ENCODE measurements around the gene CPTP. TPM values are rescaled to one million over a fixed set of nuclear protein-coding genes. Genes with fewer than 3 reads are reported as not detected.

Gene CPTP
- total RNA-seq, 4 donors from 2014 or later = 10.4 to 42.7 (median 30.1) TPM

DNA sequence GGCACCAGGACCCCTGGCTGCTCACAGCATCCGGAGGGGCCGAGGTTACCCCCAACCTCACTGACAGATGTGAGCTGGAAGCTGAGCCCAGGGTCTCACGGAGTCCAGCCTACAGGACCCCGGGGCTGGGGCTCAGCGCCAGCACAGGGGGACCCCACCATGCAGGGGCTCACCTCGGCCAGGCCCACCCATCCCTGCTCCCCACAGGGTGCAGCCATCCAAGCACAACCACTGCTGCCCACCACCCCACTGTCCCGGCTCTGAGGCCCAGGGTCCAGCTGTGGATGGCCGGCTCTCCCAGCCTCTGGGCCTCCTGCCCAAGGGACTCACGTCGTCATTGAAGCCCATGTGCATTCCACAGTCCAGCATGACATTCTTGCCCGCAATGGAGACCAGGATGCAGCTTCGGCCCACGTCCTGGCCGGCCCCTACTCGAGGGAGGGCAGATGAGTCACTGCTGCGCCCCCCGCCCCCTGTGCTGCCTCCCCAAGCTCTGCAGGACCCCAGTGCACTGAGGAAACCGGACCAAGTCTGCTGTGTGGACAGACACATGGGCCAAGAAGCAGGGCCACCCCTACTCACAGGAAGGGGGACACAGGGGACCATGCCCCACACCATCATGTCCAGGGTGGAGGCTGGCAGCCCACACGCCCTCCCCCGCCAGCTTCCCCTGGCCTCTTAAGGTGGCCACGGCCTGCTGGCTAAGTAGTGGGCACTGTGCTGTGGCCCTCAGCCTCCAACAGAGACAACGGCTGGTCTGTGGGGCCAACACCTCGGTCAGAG is 3.7 kb upstream of the CPTP start:
- no peak for ATAC-seq
- no peaks in the 10 kb centered on the region for H3K27me3 ChIP-seq
- no CpG with 5 or more reads among the region's 23 CpGs for WGBS, 2 donors (ENCODE audit: low coverage in 1 of 2)
- no peak overlapping the region for H3K4me3 ChIP-seq
- no peaks in the 10 kb centered on the region for H3K9me3 ChIP-seq
- H3K4me1 ChIP-seq = peaks cover 3 to 92% (median 48%) of the 10 kb centered on the region in 3 donors
- peak overlapping the region in 3 of 4 donors; percentile 85 to 89 (median 86) for H3K27ac ChIP-seq
- TF ChIP-seq POLR2AphosphoS5 (IDR thresholded peaks at IDR 0.05) = no peak
- TF ChIP-seq POLR2A (IDR thresholded peaks at IDR 0.05) = no peak
- no peak for TF ChIP-seq EP300 (IDR thresholded peaks at IDR 0.05)
- peaks cover 0 to 40% of the 10 kb centered on the region in 2 donors for H3K36me3 ChIP-seq

DNA sequence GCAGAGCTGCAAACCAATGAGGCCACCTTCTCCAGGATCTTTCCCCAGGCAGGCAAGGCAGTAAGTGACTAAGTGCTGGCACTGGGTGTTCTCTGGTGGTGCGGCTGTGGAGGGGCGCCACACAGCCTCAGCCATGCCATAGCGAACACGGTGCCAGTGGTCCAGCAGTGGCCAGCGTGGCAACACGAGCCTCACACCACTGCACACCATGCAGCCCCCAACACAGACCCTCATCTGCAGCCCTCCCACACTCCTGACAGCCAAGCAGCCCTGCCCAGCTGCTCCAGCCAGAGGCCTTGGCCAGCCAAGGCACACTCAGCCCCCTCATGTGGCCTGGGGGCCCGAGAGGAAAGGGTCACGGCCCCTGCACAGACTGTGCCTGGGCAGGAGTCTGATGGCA is 3.1 kb upstream of the CPTP start:
- Histone ChIP-seq H3K27me3 (no peaks in the 10 kb centered on the region), H3K36me3 (peaks cover 0 to 38% of the 10 kb centered on the region in 2 donors), H3K4me3 (no peak overlapping the region), H3K4me1 (peaks cover 3 to 94% (median 52%) of the 10 kb centered on the region in 3 donors), H3K27ac (peak overlapping the region in 3 of 4 donors; percentile 85 to 89 (median 86)), H3K9me3 (no peaks in the 10 kb centered on the region)
- WGBS, 2 donors (ENCODE audit: low coverage in 1 of 2) = 80% methylated on average over 2 of the region's 8 CpGs; no CpG with 5 or more reads in 1 of the 2 donors
- ATAC-seq = no peak
- TF ChIP-seq EP300 (IDR thresholded peaks at IDR 0.05) (no peak), POLR2A (IDR thresholded peaks at IDR 0.05) (no peak), POLR2AphosphoS5 (IDR thresholded peaks at IDR 0.05) (no peak)
- TF ChIP-seq, protein P1, sequence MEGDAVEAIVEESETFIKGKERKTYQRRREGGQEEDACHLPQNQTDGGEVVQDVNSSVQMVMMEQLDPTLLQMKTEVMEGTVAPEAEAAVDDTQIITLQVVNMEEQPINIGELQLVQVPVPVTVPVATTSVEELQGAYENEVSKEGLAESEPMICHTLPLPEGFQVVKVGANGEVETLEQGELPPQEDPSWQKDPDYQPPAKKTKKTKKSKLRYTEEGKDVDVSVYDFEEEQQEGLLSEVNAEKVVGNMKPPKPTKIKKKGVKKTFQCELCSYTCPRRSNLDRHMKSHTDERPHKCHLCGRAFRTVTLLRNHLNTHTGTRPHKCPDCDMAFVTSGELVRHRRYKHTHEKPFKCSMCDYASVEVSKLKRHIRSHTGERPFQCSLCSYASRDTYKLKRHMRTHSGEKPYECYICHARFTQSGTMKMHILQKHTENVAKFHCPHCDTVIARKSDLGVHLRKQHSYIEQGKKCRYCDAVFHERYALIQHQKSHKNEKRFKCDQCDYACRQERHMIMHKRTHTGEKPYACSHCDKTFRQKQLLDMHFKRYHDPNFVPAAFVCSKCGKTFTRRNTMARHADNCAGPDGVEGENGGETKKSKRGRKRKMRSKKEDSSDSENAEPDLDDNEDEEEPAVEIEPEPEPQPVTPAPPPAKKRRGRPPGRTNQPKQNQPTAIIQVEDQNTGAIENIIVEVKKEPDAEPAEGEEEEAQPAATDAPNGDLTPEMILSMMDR (IDR thresholded peaks at IDR 0.05) = no peak

DNA sequence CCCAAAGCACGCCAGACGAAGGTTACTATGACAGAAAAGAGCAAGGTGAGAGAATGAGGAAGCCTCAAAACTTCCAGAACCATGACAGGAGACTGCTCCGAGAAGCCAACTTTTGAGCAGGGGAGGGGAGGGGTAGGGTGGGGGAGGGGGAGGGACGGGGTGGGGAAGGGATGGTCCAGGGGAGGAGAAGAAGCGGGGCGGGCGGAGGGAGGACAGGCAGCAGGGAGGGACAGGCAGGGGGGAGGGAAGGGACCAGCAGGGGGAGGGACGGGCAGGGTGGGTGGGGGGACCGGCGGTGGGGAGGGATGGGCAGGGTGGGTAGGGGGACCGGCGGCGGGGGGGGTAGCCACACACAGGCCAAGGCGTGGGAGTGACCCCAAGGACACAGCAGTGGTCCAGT is 2.2 kb upstream of the CPTP start:
- H3K9me3 ChIP-seq = no peaks in the 10 kb centered on the region
- no peak for ATAC-seq
- peaks cover 3 to 93% (median 51%) of the 10 kb centered on the region in 3 donors for H3K4me1 ChIP-seq
- peaks cover 0 to 38% of the 10 kb centered on the region in 2 donors for H3K36me3 ChIP-seq
- 93% methylated on average over 3 of the region's 14 CpGs; no CpG with 5 or more reads in 1 of the 2 donors for whole genome bisulfite sequencing, 2 donors (ENCODE audit: low coverage in 1 of 2)
- no peak for TF ChIP-seq EP300 (IDR thresholded peaks at IDR 0.05)
- TF ChIP-seq POLR2A (IDR thresholded peaks at IDR 0.05) = no peak
- TF ChIP-seq, protein P1 (IDR thresholded peaks at IDR 0.05) = no peak
- TF ChIP-seq POLR2AphosphoS5 (IDR thresholded peaks at IDR 0.05) = no peak
- peak overlapping the region in 1 of 4 donors; percentile 85 for H3K27ac ChIP-seq
- no peaks in the 10 kb centered on the region for H3K27me3 ChIP-seq
- no peak overlapping the region for H3K4me3 ChIP-seq

DNA sequence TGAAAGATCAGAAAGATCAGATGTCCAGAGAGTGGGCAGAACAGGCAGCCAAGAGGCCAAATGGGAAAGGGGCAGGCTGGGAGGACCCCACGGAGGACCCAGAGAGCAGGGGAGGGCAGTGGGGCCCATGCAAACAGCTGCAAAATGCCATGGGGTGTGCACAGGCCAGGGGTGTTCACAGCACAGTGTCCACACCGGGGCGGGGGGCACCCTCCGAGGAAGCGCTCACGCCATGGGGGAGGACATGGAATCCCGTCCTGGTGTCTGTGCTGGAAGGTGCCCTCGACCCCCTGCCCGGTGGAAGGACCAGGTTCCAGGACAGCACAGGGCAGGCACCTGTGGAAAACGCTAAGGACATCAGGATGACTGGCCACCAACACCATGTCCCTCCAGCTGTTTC is 1.6 kb upstream of the CPTP start:
- Histone ChIP-seq H3K4me3 (no peak overlapping the region), H3K9me3 (no peaks in the 10 kb centered on the region), H3K36me3 (peaks cover 0 to 42% of the 10 kb centered on the region in 2 donors), H3K4me1 (peaks cover 3 to 87% (median 45%) of the 10 kb centered on the region in 3 donors), H3K27me3 (no peaks in the 10 kb centered on the region), H3K27ac (peak overlapping the region in 1 of 4 donors; percentile 85)
- ATAC-seq = no peak
- TF ChIP-seq, protein P1 (IDR thresholded peaks at IDR 0.05) = no peak
- no peak for TF ChIP-seq POLR2AphosphoS5 (IDR thresholded peaks at IDR 0.05)
- no peak for TF ChIP-seq POLR2A (IDR thresholded peaks at IDR 0.05)
- TF ChIP-seq EP300 (IDR thresholded peaks at IDR 0.05) = no peak
- WGBS, 2 donors (ENCODE audit: low coverage in 1 of 2) = 77 to 84% methylated on average over 2 to 4 of the region's 10 CpGs

DNA sequence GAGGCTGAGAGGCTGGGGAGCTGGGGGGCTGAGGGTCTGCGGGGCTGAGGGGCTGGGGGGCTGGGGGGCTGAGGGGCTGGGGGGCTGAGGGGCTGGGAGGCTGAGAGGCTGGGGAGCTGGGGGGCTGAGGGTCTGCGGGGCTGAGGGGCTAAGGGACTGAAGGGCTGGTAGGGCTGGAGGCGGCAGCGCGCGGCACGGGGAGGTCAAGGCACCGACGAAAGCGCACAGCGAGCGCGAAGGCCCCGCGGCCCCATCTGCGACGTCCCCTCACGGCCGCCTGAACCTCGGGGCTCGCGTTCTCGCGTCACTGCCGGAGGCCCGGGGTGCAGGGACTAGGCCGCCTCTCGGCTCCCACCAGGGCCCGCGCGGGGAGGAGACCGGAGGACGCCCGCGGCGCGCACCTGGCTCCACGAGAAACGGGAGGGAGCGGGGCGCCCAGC is 498 bp upstream of the CPTP start:
- Histone ChIP-seq H3K9me3 (no peaks in the 10 kb centered on the region), H3K27ac (peak overlapping the region; percentile 51 to 92 (median 88)), H3K27me3 (no peaks in the 10 kb centered on the region), H3K36me3 (peaks cover 0 to 45% of the 10 kb centered on the region in 2 donors), H3K4me1 (peaks cover 0 to 76% (median 40%) of the 10 kb centered on the region in 3 donors), H3K4me3 (peak overlapping the region; percentile 51 to 87)
- no peak for TF ChIP-seq POLR2AphosphoS5 (IDR thresholded peaks at IDR 0.05)
- ATAC-seq = no peak
- WGBS, 2 donors (ENCODE audit: low coverage in 1 of 2) = 0% methylated on average over 8 of the region's 41 CpGs; no CpG with 5 or more reads in 1 of the 2 donors
